Caco-2 (cell line): Measurements from ENCODE around the gene HPN. TPM values are rescaled to one million over a fixed set of nuclear protein-coding genes. Genes with fewer than 3 reads are reported as not detected.

Source experiments
- BruUV-seq: library from RNA; stranded (reverse); fragments of 400-500 nt; replicated peaks from 2 replicates; lab custom pipeline; 2021; lab: Mats Ljungman, UMichigan
- CTCF ChIA-PET: fragments of 300-600 bp; sonication (Branson Sonifier 250); formaldehyde crosslinking; loops from one replicate; lab custom pipeline; 2022; ENCODE audit warnings: antibody characterized with exemption; lab: Charles Lee
- POLR2A ChIA-PET: fragments of 300-600 bp; sonication (Branson Sonifier 250); formaldehyde crosslinking; loops from one replicate; lab custom pipeline; 2022; ENCODE audit warnings: antibody characterized with exemption; lab: Charles Lee
- DNase-seq, 2 experiments: peaks; one replicate each; pipeline versions ENCODE4 v3.0.0 to v3.0.0-alpha.2; 2020 to 2022
- H3K27me3 ChIP-seq: replicated peaks from 2 replicates; pipeline ENCODE4 v1.6.0; 2011; ENCODE audit warnings: low read length; ENCODE audit not compliant: control insufficient read depth, insufficient read depth
- H3K36me3 ChIP-seq: 2 replicates; pipeline ENCODE4 v1.5.1; 2011; ENCODE audit warnings: low read length; ENCODE audit not compliant: control insufficient read depth, insufficient read depth
- H3K4me1 ChIP-seq: fragments of 250-450 bp; sonication (Bioruptor Pico); 2 replicates; pipeline ENCODE4 v1.5.1; 2020; ENCODE audit warnings: mild to moderate bottlenecking
- H3K4me3 ChIP-seq: 2 replicates; pipeline ENCODE4 v1.5.1; 2011; ENCODE audit warnings: low read depth, mild to moderate bottlenecking, control low read depth, low read length
- H3K9me3 ChIP-seq: fragments of 250-450 bp; sonication (Bioruptor Pico); 2 replicates; pipeline ENCODE4 v1.5.1; 2020; ENCODE audit warnings: mild to moderate bottlenecking, moderate library complexity
- H3K27ac Mint-ChIP-seq: one replicate; pipeline ENCODE4 v1.8.0; 2022; ENCODE audit warnings: mixed read lengths; ENCODE audit not compliant: unreplicated experiment
- H3K27me3 Mint-ChIP-seq: one replicate; pipeline ENCODE4 v1.8.0; 2022; ENCODE audit warnings: mixed read lengths; ENCODE audit not compliant: insufficient read depth, unreplicated experiment
- H3K36me3 Mint-ChIP-seq: one replicate; pipeline ENCODE4 v1.8.0; 2022; ENCODE audit warnings: mild to moderate bottlenecking, mixed read lengths; ENCODE audit not compliant: insufficient read depth, unreplicated experiment
- H3K4me1 Mint-ChIP-seq: one replicate; pipeline ENCODE4 v1.8.0; 2022; ENCODE audit warnings: low read depth, mixed read lengths; ENCODE audit not compliant: unreplicated experiment
- H3K4me3 Mint-ChIP-seq: one replicate; pipeline ENCODE4 v1.8.0; 2022; ENCODE audit warnings: mild to moderate bottlenecking, moderate library complexity, mixed read lengths; ENCODE audit not compliant: unreplicated experiment
- H3K9me3 Mint-ChIP-seq: one replicate; pipeline ENCODE4 v1.8.0; 2022; ENCODE audit warnings: mixed read lengths; ENCODE audit not compliant: unreplicated experiment
- CTCF ChIP-seq, 2 experiments: fragments of 200-600 bp in 1 of 2; IDR thresholded peaks; 1 replicate in 1 of 2; 2 replicates in 1 of 2; pipeline versions ENCODE4 v1.5.1 to v1.8.0; 2011 to 2022; ENCODE audit warnings: antibody characterized with exemption in 1 of 2, control low read depth in 1 of 2, inconsistent platforms in 1 of 2, low read depth in 1 of 2, low read length in 1 of 2, mild to moderate bottlenecking in 1 of 2, moderate library complexity in 1 of 2; ENCODE audit not compliant: insufficient read depth in 1 of 2, severe bottlenecking in 1 of 2, unreplicated experiment in 1 of 2
- intact Hi-C: fragments of 100-400 bp; cut with micrococcal nuclease; formaldehyde crosslinking; loops from one replicate; pipeline ENCODE4 v1.10.0; 2022; ENCODE audit not compliant: unreplicated experiment
- total RNA-seq: library from RNA; stranded (reverse); gene quantifications from 2 replicates; pipeline ENCODE4 v1.2.3, GENCODE V29; 2022

Gene HPN
- total RNA-seq, 1 experiment from 2014 or later, result 20.8 TPM

- Histone ChIP-seq H3K9me3 (no peaks in the 10 kb centered on the region), H3K27me3 (no peaks in the 10 kb centered on the region), H3K4me3 (no peak overlapping the region), H3K4me1 (no peaks in the 10 kb centered on the region), H3K36me3 (no peaks in the 10 kb centered on the region; the same call in none of the 2 replicates)
- intact Hi-C loops, result no loop called here
- BruUV-seq, result no TSS peak
- H3K36me3 Mint-ChIP-seq, result peaks cover 22% of the 10 kb centered on the region
- no peaks in the 10 kb centered on the region for H3K4me1 Mint-ChIP-seq
- no peaks in the 10 kb centered on the region for H3K9me3 Mint-ChIP-seq
- DNase-seq, result peak in 1 of 2 experiments; percentile 65
- no peak overlapping the region for H3K27ac Mint-ChIP-seq
- CTCF ChIA-PET, result interaction anchor here (0.6 to 1.7 kb wide), 16 partner anchors 9 to 217 kb away, joined by 3 to 8 read pairs (median 5); partner anchors contain the start of genes HPN and LGI4
- no peak overlapping the region for H3K4me3 Mint-ChIP-seq
- no peaks in the 10 kb centered on the region for H3K27me3 Mint-ChIP-seq
- TF ChIP-seq CTCF (IDR thresholded peaks at IDR 0.05; ENCODE audit: insufficient read depth in 1 of 2, low read depth in 1 of 2, low read length in 1 of 2, severe bottlenecking in 1 of 2, unreplicated experiment in 1 of 2), result peak; percentile 64 to 87
- POLR2A ChIA-PET, result no interaction called here
Observed at GRCh38 chr19:35055715-35056179, 14.2 kb downstream of the HPN start.

GRCh38 chr19:35056513-35057063, 15.1 kb downstream of the HPN start:
- intact Hi-C loops, result no loop called here
- H3K4me1 ChIP-seq, result no peaks in the 10 kb centered on the region
- no TSS peak for BruUV-seq
- H3K36me3 ChIP-seq, result no peaks in the 10 kb centered on the region; the same call in none of the 2 replicates
- DNase-seq, result no peak
- no peak overlapping the region for H3K4me3 ChIP-seq
- no peaks in the 10 kb centered on the region for H3K27me3 Mint-ChIP-seq
- no peaks in the 10 kb centered on the region for H3K4me1 Mint-ChIP-seq
- CTCF ChIA-PET, result interaction anchor here (0.8 to 1.0 kb wide), 4 partner anchors 9 to 218 kb away, joined by 3 to 5 read pairs (median 3); partner anchors contain the start of gene HPN
- H3K4me3 Mint-ChIP-seq, result no peak overlapping the region
- H3K27ac Mint-ChIP-seq, result no peak overlapping the region
- H3K27me3 ChIP-seq, result no peaks in the 10 kb centered on the region
- no peaks in the 10 kb centered on the region for H3K9me3 Mint-ChIP-seq
- POLR2A ChIA-PET, result no interaction called here
- H3K9me3 ChIP-seq, result no peaks in the 10 kb centered on the region
- TF ChIP-seq CTCF (IDR thresholded peaks at IDR 0.05; ENCODE audit: insufficient read depth in 1 of 2, low read depth in 1 of 2, low read length in 1 of 2, severe bottlenecking in 1 of 2, unreplicated experiment in 1 of 2), result no peak
- peaks cover 20% of the 10 kb centered on the region for H3K36me3 Mint-ChIP-seq

- Histone ChIP-seq H3K4me1 (no peaks in the 10 kb centered on the region), H3K4me3 (no peak overlapping the region), H3K36me3 (no peaks in the 10 kb centered on the region; the same call in 1 of the 2 replicates), H3K27me3 (no peaks in the 10 kb centered on the region), H3K9me3 (no peaks in the 10 kb centered on the region)
- Mint-ChIP-seq H3K27me3 (peaks cover 3% of the 10 kb centered on the region), H3K27ac (no peak overlapping the region), H3K36me3 (peaks cover 6% of the 10 kb centered on the region), H3K4me1 (no peaks in the 10 kb centered on the region), H3K9me3 (no peaks in the 10 kb centered on the region), H3K4me3 (no peak overlapping the region)
- no peak for TF ChIP-seq CTCF (IDR thresholded peaks at IDR 0.05; ENCODE audit: insufficient read depth in 1 of 2, low read depth in 1 of 2, low read length in 1 of 2, severe bottlenecking in 1 of 2, unreplicated experiment in 1 of 2)
- intact Hi-C loops, result no loop called here
- BruUV-seq, result no TSS peak
- DNase-seq, result no peak
- ChIA-PET CTCF (no interaction called here), POLR2A (no interaction called here)
Observed at GRCh38 chr19:35058370-35058769, 16.8 kb downstream of the HPN start.
